Peyer's patch (tissue), 4 donors: ENCODE data around the gene MAD1L1.

ENCODE experiments used
- CTCF ChIP-seq, 6 experiments: fragments of 450-650 bp in 4 of 6; fragments of 200-600 bp in 2 of 6; sonication (generic) in 1 of 6; IDR thresholded peaks; one replicate each; pipeline ENCODE4 v1.5.1; 2017 to 2019; ENCODE audit warnings: antibody characterized with exemption in 6 of 6, mild to moderate bottlenecking in 3 of 6, moderate library complexity in 1 of 6
- POLR2A ChIP-seq, 2 donors: fragments of 450-650 bp; IDR thresholded peaks; one replicate each; pipeline ENCODE4 v1.5.1; 2017; ENCODE audit warnings: antibody characterized with exemption in 2 of 2, mild to moderate bottlenecking in 2 of 2, moderate library complexity in 2 of 2

GRCh38 chr7:2131800-2132199 is 100.9 kb downstream of the MAD1L1 start:
- TF ChIP-seq POLR2A (IDR thresholded peaks at IDR 0.05) (no peak), CTCF (IDR thresholded peaks at IDR 0.05) (no peak)
